Putamen (tissue), 1 donor: ENCODE results near the gene LINC00632.

ENCODE experiments used
- DNase-seq: peaks from one replicate; pipeline ENCODE4 v3.0.0-alpha.2; 2016; ENCODE audit warnings: low spot score

LINC00632 gene

GRCh38 chrX:140765043-140765784, 55.7 kb downstream of the LINC00632 start:
- DNase-seq: no peak

DNA sequence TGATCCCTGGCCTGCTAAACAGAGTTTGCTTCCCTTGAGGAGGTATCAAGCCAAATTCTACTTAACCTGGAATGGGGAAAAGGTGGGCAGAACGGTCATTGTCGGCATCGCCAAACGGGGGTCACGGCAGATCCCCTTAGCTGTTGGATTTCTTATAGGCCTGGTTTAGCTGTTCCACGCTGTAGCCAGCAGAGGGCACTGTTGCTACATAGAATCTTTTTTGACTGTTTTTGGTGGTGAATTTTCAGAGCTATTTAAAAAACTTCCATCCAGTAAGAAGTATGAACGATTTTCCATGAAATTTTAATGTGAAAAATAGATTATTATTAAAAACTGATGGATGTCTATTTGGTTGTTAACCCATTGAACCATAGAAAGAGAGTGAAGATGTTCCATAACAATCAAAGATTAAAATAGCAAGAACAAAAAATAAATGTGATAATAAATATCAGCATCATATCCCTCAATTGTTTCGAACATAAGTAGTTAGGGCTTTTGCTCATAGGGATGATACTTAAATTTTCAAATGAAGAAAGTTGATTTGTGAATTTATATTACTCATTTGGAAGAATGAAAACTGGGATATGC, 56.6 kb downstream of the LINC00632 start:
- peak; percentile 39 for DNase-seq

- DNase-seq: no peak
Measured at GRCh38 chrX:140767646-140768045, 58.1 kb downstream of the LINC00632 start.

GRCh38 chrX:140775211-140775610, 65.7 kb downstream of the LINC00632 start:
- no peak for DNase-seq

DNA sequence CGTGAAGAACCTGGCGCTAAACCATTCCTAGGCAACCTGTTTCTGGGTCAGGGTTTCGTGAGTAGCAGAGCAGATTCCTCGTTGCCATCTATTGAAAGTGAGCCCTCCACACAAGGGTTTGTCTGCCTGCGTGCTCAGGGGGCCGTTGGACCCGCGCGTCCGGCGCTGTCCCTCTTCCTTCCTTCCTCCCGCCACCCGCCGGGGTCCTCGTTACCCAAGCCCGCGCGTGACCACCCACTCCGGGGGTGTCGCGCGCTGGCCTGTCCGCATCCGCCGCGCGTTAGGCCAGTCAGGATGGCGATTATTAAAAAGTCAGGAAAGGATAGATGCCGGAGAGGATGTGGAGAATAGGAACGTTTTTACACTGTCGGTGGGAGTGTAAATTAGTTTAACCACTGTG, 66.8 kb downstream of the LINC00632 start:
- DNase-seq: no peak

- DNase-seq: no peak
Measured at GRCh38 chrX:140794642-140795041, 85.1 kb downstream of the LINC00632 start.

DNA sequence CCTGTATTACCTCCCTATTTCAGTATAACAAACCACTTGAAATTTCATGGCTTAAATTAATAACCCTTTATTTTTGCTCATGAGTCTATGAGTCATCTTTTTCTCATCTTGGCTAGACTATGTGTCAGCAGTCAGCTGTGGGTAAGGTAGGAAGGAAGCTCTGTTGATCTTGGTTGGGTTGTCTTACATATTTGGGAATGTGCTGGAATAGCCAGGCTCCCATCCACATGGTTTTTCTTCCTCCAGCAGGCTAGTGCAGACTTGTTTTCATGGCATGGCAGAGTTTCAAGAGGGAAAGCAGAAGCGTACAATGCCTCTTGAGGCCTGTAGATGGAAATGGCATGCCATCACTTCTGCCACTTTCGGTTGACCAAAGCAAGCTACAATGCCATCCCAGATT, 89.7 kb downstream of the LINC00632 start:
- no peak for DNase-seq

DNA sequence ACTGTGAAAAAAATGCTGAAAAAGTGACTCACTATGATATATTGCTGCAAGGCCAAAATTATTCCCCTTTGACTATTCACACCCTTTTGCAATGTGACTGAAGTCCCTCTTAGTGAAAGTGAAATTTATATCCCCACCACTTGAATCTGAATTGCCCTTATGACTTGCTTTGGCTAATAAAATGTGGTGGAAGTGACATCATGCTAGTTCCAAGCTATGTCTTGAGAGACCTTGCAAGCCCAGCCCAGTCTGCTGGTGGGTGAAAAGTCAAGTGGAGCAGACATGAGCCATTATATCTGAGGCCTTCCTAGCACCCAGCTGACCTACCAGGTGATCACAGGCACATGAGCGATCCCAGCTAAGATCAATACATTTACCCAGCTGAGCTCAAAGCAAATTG, 94.7 kb downstream of the LINC00632 start:
- no peak for DNase-seq

- no peak for DNase-seq
Measured at GRCh38 chrX:140815868-140816267, 106.3 kb downstream of the LINC00632 start.

DNA sequence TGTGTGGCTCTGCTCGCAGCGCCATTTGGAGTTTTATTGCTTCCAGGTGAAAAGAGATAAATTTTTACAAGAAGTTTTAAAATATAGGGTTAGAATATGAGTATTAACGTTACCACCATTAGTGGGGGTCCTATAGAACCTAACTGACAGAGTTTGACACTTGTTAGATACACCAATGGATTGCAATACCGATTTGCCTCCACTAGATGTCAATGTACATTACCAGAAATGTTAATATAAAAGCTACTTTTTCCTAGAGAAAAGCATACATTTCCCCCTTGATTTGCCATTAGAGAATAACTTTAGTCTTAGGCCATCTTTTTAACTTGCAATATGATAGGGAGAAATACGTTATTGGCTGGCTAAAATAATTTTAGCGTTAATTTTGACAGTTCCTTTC, 108.4 kb downstream of the LINC00632 start:
- no peak for DNase-seq

DNA sequence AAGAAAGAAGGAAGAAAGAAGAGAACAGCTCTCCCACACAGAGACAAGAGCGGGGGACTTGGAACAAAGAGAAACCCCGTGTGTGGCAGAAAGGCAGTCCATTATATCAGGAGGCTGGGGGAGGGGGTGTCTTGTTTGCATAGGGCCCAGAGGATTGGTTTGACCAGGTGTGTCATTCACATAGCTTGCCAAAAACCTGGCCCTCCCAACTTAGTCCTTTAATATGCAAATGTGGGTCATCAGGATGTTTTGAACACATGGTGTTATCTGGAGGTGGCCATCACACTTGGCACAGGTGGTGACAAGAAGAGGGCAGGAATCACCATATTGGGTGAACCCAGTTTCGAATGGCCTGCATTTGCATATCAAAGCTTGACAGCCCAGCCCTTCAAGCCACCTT, 111.7 kb downstream of the LINC00632 start:
- DNase-seq: no peak

- DNase-seq: no peak
Measured at GRCh38 chrX:140822184-140822583, 112.6 kb downstream of the LINC00632 start.

DNA sequence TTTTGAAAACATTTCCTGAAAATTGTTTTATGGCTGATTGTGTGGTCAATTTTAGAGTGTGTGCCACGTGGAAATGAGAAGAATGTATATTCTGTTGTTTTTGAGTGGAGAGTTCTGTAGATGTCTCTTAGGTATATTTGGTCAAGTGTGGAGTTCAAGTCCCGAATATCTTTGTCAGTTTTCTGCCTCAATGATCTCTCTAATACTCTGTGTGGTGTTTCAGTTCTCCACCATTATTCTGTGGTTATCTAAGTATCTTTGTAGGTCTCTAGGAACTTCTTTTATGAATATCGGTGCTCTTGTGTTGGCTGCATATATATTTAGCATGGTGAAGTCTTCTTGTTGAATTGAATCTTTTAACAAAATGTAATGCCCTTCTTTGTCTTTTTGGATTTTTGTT, 113.3 kb downstream of the LINC00632 start:
- DNase-seq: no peak

- no peak for DNase-seq
Measured at GRCh38 chrX:140836874-140837273, 127.3 kb downstream of the LINC00632 start.
